GM21717 (cell line): Measurements from ENCODE around the gene DTHD1.

Experiments used
- ATAC-seq: cut with Tn5 transposase; IDR thresholded peaks from one replicate; pipeline ENCODE4 v1.9.1; 2021; ENCODE audit warnings: mild to moderate bottlenecking, moderate library complexity; ENCODE audit not compliant: unreplicated experiment

DTHD1 gene

DNA sequence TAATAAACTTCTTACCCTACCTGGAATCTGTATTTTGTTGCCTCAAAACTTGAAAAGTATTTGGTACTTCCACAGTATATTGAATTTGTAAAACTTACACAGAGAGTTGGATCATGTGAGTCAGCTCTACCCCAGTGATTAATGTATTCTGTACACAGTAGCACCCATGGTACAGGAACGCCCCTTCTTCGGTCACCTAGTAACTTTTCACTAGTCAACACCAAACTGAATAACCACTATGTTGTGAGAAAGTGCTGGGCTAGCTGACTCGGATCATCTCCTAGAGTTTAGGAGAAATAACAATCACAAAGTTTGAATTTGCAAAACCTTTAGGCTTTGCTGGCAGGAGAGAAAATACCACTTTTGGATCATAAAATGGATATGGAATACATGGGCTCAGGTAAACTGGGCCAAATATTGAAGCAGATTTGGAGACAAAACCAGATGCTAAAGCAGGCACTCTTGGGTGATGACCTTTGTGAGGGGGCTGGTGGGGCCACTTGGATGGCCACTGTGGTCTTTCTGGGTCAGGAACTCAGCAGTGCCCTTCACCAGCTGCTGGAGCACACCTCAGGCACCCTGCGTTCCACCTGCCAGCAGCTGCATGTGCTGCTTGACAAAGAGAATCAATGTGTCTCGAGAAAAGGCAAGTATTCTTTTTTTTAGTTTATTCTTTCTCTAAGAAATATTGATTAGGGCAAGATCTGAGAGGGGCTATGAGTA is at the start of gene DTHD1:
TSS of gene DTHD1 (plus strand) at position 233 of the 723 bp plus-strand sequence. CDS start at position 376, 143 bp downstream.
- ATAC-seq: no peak

DNA sequence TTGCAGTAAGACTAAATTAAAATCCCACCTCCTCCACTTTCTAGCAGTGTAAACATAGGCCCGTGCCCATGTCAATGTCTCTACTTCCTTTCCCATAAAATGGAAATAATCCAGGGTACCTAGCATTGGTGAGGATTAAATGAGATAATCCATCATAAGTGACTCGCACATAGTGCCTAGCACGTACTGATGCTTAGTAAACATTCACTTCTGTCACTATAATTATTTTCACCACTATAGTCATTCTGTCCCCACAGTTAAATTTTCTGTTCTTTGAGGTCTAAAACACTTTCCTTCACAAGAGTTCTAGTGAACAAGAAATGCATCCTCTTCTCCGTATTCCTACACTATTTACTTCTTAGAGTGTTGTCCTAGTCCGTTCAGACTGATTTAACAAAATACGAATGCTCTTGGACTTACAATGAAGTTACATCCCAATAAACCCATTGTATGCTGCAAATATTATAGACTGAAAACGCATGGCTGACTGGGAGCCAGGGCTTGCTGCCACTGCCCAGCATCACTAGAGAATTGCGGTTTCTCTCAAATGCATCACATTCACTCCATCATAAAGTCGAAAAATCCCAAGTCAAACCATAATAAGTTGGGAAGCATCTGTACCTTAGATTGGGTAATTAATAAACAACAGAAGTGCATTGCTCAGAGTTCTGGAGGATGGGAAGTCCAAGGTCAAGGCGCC is 47.7 kb upstream of the DTHD1 start:
- ATAC-seq: no peak

- ATAC-seq: no peak
Measured at GRCh38 chr4:36235306-36235705, 46.1 kb upstream of the DTHD1 start.

GRCh38 chr4:36236159-36236558 is 45.3 kb upstream of the DTHD1 start:
- ATAC-seq: no peak

DNA sequence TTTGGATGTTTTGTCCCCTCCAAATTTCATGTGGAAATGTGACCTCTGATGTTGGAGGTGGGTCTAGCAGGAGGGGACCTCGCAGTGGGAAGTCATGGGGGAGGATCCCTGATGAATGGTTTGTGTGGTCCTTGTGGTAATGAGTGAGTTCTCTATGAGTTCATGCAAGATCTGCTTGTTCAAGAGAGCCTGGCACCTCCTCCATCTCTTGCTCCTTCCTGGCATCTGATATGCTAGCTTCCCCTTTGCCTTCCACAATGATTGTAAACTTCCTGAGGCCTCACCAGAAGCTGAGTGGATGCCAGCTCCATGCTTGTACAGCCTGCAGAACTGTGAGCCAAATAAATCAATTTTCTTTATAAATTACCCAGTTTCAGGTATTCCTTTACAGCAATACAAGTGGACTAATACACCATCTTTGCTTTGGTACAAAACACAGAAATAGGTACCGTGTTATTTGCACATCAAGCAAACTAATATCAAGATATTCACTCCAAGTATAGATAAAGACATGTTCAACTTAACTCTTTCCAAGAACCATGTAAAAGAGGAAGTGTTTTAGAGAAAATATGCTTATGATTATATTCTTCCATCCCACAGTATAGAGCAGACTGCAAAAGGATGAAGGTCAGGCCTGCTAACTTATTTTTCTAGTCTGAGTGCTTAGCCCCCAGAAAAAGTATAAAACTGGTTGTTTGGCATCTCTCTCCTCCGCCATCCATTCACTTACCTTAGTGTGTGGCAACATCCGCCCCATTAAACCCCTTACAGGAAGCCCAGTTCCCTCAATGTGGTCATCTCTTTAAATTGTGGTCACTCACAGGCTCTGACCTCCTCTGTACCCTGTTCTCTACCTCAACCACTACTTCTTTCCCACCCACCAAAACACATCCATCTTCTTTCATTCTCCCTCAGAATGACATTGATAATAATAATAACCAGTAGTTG is 43.8 kb upstream of the DTHD1 start:
- no peak for ATAC-seq

- ATAC-seq: peak; percentile 46
Measured at GRCh38 chr4:36241771-36242170, 39.6 kb upstream of the DTHD1 start.

DNA sequence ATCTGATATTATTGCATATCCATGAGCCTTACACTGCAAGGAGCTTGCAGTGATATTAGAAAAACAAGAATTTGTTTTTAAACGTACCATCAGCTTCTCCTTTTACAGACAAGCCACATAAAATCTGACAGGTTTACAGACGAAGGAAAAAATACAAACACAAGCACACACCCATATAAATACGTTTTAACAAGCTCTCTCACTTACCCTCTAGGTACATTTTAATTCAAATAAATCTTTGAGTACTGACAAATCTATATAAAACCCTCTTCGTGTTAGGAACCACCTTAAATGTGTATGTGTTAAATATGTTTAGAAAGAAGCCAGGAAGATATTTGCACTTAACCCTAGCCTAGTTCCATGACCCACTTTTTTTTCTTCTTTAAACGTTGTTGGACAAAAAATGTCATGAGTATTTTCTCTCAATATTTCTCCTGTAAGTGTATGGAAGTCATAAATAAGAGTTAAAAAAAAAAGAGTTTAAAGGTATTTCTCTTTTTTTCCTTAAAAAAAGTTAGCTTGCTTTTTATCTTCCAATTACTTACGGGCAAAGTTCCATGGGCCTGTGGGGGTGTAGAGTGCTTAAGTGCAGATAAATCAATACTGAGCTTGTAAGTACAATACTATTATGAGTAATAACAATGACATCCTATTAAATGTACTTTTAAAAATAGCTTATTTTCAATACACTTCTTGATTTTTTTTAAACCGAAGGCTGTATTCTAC is 38.6 kb upstream of the DTHD1 start:
- ATAC-seq: no peak

- peak; percentile 30 for ATAC-seq
Measured at GRCh38 chr4:36243355-36244256, 37.8 kb upstream of the DTHD1 start.

GRCh38 chr4:36244257-36245082 is 36.9 kb upstream of the DTHD1 start, which contains the start of gene ARAP2:
Gene ARAP2, minus strand, starts transcription at chr4:36244514. Its CDS starts 15,028 bp downstream, at chr4:36229486.
- peak; percentile 57 for ATAC-seq

- ATAC-seq: no peak
Measured at GRCh38 chr4:36249610-36250009, 31.8 kb upstream of the DTHD1 start.

- ATAC-seq: no peak
Measured at GRCh38 chr4:36251983-36252382, 29.4 kb upstream of the DTHD1 start.

DNA sequence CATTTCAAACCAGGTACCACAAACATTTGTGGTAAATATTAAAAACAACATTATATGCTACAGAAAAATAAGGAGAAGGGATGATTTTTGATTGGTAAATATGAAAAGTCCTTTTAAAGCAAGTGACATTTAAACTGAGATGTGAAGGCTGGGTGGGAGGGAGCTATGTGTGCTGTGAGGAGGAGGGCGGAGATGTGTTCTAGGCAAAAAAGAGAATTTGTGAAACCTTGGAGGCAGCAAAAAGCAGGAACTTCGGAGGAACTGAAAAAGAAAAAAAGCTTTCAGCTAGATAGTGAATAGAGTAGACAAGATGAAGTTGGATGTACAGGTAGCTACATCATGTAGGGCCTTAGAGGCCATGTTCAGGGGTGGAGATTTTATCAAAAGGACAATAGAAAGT is 27.0 kb upstream of the DTHD1 start:
- no peak for ATAC-seq

DNA sequence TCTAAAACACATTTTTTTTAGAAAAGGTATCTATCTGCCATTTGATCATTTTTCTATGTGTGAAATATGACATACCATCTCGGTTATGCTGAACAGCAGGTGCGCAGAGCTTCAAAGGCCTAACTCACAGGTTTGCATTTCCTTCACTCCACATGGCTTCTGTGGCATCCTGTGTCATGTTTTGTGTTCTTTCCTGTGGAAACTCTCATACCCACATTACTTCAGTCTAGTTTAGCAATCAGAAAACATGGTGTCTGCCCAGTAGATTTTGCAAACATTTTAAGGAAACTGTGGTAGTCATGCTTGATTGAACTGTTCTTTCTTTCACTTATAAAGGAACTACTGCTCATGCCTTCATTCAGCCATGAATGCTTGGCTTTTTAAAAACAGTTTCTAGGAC is 25.8 kb upstream of the DTHD1 start:
- peak; percentile 82 for ATAC-seq

- ATAC-seq: peak; percentile 76
Measured at GRCh38 chr4:36256398-36256891, 25.0 kb upstream of the DTHD1 start.

DNA sequence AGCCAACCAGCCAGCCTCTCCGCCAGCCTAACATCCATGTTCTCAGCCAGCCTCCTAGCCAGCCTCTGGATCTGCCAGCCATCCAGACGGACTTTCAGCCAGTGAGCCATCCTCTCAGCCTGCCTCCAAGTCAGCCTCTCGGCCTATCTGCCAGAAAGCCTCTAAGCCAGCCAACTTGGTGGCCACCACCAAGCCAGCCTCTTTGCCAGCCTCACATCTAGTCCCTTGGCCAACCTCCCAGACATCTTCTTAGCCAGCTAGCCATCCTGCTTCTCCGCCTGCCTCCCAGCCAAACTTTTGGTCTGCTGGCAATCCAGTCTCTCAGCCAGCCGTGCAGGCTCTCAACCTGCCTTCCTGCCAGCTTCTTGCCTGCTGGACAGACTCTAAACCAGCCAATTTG is 20.7 kb upstream of the DTHD1 start:
- ATAC-seq: no peak

- ATAC-seq: no peak
Measured at GRCh38 chr4:36264207-36264826, 17.1 kb upstream of the DTHD1 start.

- no peak for ATAC-seq
Measured at GRCh38 chr4:36267486-36268268, 13.7 kb upstream of the DTHD1 start.
